ENCODE results near the gene PRPF19. TPM values are rescaled to one million over a fixed set of nuclear protein-coding genes. Genes with fewer than 3 reads are reported as not detected.

The PRPF19 gene
- total and polyA plus RNA-seq, 2 of the 13 experiments (the other 11 are each of a cell fraction or from before 2014, with no cell fraction given) = 27.4 to 91.1 TPM

DNA sequence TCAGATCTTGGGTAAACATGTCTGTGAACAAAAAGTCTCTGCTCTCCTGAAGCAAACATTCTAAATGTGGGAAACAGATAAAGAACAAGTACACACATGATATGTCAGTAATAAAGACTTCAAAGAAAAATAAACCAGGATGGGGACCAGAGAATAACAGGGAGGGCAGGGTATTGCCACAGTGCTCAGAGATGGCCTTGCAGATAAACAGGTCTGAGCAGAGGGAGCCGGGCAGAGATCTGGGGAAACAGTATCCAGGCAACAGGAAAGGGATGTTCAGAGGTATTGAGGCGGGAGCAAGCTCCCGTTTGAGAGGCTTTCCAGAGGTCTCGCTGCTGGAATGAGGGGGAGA, 61.5 kb downstream of the PRPF19 start (continued):
- TF ChIP-seq, protein P1, sequence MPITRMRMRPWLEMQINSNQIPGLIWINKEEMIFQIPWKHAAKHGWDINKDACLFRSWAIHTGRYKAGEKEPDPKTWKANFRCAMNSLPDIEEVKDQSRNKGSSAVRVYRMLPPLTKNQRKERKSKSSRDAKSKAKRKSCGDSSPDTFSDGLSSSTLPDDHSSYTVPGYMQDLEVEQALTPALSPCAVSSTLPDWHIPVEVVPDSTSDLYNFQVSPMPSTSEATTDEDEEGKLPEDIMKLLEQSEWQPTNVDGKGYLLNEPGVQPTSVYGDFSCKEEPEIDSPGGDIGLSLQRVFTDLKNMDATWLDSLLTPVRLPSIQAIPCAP (CRISPR knock-in tag; IDR thresholded peaks at IDR 0.05; ENCODE audit: low read depth) = no peak
- TF ChIP-seq PLRG1 (conservative IDR thresholded peaks at IDR 0.05) (no peak), ZSCAN30 (CRISPR knock-in tag; IDR thresholded peaks at IDR 0.05) (no peak), KMT2B (CRISPR knock-in tag; IDR thresholded peaks at IDR 0.05) (no peak), MEIS2 (CRISPR knock-in tag; IDR thresholded peaks at IDR 0.05) (peak; percentile 73), ZNF646 (CRISPR knock-in tag; IDR thresholded peaks at IDR 0.05) (no peak), DPF2 (CRISPR knock-in tag; IDR thresholded peaks at IDR 0.05; ENCODE audit: borderline replicate concordance, low read depth) (peak; percentile 25; the same call in 1 of the 2 replicates), MAFF (IDR thresholded peaks at IDR 0.05; ENCODE audit: low read depth, low read length) (no peak), ARNT2 (CRISPR knock-in tag; IDR thresholded peaks at IDR 0.05; ENCODE audit: low read depth) (0 out of 2 replicates have a peak, but pooled peaks have one; percentile 30), ZNF770 (CRISPR knock-in tag; IDR thresholded peaks at IDR 0.05) (no peak), CENPX (CRISPR knock-in tag; IDR thresholded peaks at IDR 0.05) (no peak), RARA (CRISPR knock-in tag; IDR thresholded peaks at IDR 0.05) (peak; percentile 73), ZNF101 (CRISPR knock-in tag; IDR thresholded peaks at IDR 0.05; ENCODE audit: borderline replicate concordance, low read depth) (no peak), NCOA2 (CRISPR knock-in tag; IDR thresholded peaks at IDR 0.05) (peak; percentile 93), ZNF619 (CRISPR knock-in tag; IDR thresholded peaks at IDR 0.05) (no peak), ZNF615 (CRISPR knock-in tag; IDR thresholded peaks at IDR 0.05; ENCODE audit: borderline replicate concordance) (no peak)
- TF ChIP-seq, protein P2, sequence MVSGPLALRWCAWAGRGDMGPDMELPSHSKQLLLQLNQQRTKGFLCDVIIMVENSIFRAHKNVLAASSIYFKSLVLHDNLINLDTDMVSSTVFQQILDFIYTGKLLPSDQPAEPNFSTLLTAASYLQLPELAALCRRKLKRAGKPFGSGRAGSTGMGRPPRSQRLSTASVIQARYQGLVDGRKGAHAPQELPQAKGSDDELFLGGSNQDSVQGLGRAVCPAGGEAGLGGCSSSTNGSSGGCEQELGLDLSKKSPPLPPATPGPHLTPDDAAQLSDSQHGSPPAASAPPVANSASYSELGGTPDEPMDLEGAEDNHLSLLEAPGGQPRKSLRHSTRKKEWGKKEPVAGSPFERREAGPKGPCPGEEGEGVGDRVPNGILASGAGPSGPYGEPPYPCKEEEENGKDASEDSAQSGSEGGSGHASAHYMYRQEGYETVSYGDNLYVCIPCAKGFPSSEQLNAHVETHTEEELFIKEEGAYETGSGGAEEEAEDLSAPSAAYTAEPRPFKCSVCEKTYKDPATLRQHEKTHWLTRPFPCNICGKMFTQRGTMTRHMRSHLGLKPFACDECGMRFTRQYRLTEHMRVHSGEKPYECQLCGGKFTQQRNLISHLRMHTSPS (CRISPR knock-in tag; IDR thresholded peaks at IDR 0.05; ENCODE audit: low read depth) = no peak
- TF ChIP-seq, protein P3, sequence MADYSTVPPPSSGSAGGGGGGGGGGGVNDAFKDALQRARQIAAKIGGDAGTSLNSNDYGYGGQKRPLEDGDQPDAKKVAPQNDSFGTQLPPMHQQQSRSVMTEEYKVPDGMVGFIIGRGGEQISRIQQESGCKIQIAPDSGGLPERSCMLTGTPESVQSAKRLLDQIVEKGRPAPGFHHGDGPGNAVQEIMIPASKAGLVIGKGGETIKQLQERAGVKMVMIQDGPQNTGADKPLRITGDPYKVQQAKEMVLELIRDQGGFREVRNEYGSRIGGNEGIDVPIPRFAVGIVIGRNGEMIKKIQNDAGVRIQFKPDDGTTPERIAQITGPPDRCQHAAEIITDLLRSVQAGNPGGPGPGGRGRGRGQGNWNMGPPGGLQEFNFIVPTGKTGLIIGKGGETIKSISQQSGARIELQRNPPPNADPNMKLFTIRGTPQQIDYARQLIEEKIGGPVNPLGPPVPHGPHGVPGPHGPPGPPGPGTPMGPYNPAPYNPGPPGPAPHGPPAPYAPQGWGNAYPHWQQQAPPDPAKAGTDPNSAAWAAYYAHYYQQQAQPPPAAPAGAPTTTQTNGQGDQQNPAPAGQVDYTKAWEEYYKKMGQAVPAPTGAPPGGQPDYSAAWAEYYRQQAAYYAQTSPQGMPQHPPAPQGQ (CRISPR knock-in tag; IDR thresholded peaks at IDR 0.05; ENCODE audit: borderline replicate concordance) = no peak

All from HepG2 (cell line).